CD14-positive monocyte (primary cell): ENCODE measurements around the gene ATP6V0B. TPM values are rescaled to one million over a fixed set of nuclear protein-coding genes. Genes with fewer than 3 reads are reported as not detected.

Source experiments
- DNase-seq, 3 donors: peaks; one replicate each; pipeline ENCODE4 v3.0.0-alpha.2; 2011 to 2022
- H2AFZ ChIP-seq: 2 replicates; pipeline ENCODE4 v1.6.0; 2012; ENCODE audit warnings: mild to moderate bottlenecking, low read depth, low read length, inconsistent platforms; ENCODE audit not compliant: insufficient read depth, poor library complexity, severe bottlenecking
- H3K27ac ChIP-seq, 2 donors: 1 replicate in 1 of 2; 2 replicates in 1 of 2; pipeline ENCODE4 v1.5.1; 2012 to 2013; ENCODE audit warnings: low read length in 2 of 2, control low read depth in 1 of 2, inconsistent platforms in 1 of 2, low read depth in 1 of 2, mild to moderate bottlenecking in 1 of 2
- H3K27me3 ChIP-seq, 2 donors: one replicate each; pipeline versions ENCODE4 v1.6.0 to v1.6.1; 2011 to 2013; ENCODE audit warnings: low read length in 2 of 2; ENCODE audit not compliant: control insufficient read depth in 2 of 2, insufficient read depth in 2 of 2
- H3K36me3 ChIP-seq, 2 donors: replicated peaks in 1 of 2; 1 replicate in 1 of 2; 2 replicates in 1 of 2; pipeline versions ENCODE4 v1.5.1 to v1.6.1; 2012 to 2013; ENCODE audit warnings: low read length in 2 of 2, control low read depth in 1 of 2, inconsistent platforms in 1 of 2, mild to moderate bottlenecking in 1 of 2; ENCODE audit not compliant: insufficient read depth in 2 of 2, control insufficient read depth in 1 of 2
- H3K4me1 ChIP-seq, 2 donors: 1 replicate in 1 of 2; 2 replicates in 1 of 2; pipeline versions ENCODE4 v1.5.1 to v1.6.1; 2012 to 2013; ENCODE audit warnings: low read length in 2 of 2, control low read depth in 1 of 2, inconsistent platforms in 1 of 2, mild to moderate bottlenecking in 1 of 2, moderate library complexity in 1 of 2; ENCODE audit not compliant: insufficient read depth in 2 of 2, control insufficient read depth in 1 of 2
- H3K4me2 ChIP-seq: replicated peaks from 2 replicates; pipeline ENCODE3; 2012; ENCODE audit warnings: low read length, moderate library complexity, mild to moderate bottlenecking; ENCODE audit not compliant: poor library complexity, severe bottlenecking; ENCODE audit errors: extremely low read depth
- H3K4me3 ChIP-seq, 3 experiments: fragments of 200-600 bp in 1 of 3; sonication (generic) in 1 of 3; replicated peaks in 1 of 3; 1 replicate in 2 of 3; 2 replicates in 1 of 3; pipeline ENCODE4 v1.5.1; 2011 to 2013; ENCODE audit warnings: low read length in 3 of 3, mild to moderate bottlenecking in 3 of 3, control low read depth in 2 of 3, low read depth in 2 of 3, inconsistent platforms in 1 of 3, moderate library complexity in 1 of 3
- H3K79me2 ChIP-seq: 2 replicates; pipeline ENCODE4 v1.6.0; 2012; ENCODE audit warnings: mild to moderate bottlenecking, control low read depth, inconsistent platforms, low read length, moderate library complexity; ENCODE audit not compliant: insufficient read depth
- H3K9ac ChIP-seq: 2 replicates; pipeline ENCODE4 v1.6.0; 2017; ENCODE audit warnings: low read length, mild to moderate bottlenecking; ENCODE audit not compliant: insufficient read depth, poor library complexity, severe bottlenecking
- H3K9me3 ChIP-seq, 2 donors: replicated peaks in 1 of 2; 1 replicate in 1 of 2; 2 replicates in 1 of 2; pipeline versions ENCODE4 v1.5.1 to v1.6.1; 2012 to 2013; ENCODE audit warnings: low read length in 2 of 2, control low read depth in 1 of 2; ENCODE audit not compliant: control insufficient read depth in 1 of 2, insufficient read depth in 1 of 2
- H4K20me1 ChIP-seq: 2 replicates; pipeline ENCODE4 v1.6.0; 2012; ENCODE audit warnings: mild to moderate bottlenecking, low read length, control low read depth, moderate library complexity; ENCODE audit not compliant: insufficient read depth
- H3K27ac Mint-ChIP-seq, 7 donors: one replicate each; pipeline ENCODE4 v1.8.0; 2020; ENCODE audit warnings: mild to moderate bottlenecking in 7 of 7, mixed read lengths in 7 of 7, moderate library complexity in 6 of 7, inconsistent platforms in 2 of 7
- H3K27me3 Mint-ChIP-seq, 3 donors: one replicate each; pipeline ENCODE4 v1.8.0; 2021 to 2022; ENCODE audit warnings: low read depth in 3 of 3, mild to moderate bottlenecking in 3 of 3, mixed read lengths in 3 of 3, moderate library complexity in 3 of 3, inconsistent platforms in 1 of 3
- H3K36me3 Mint-ChIP-seq, 2 donors: one replicate each; pipeline ENCODE4 v1.8.0; 2020; ENCODE audit warnings: mixed read lengths in 2 of 2, inconsistent platforms in 1 of 2, mild to moderate bottlenecking in 1 of 2
- H3K4me1 Mint-ChIP-seq: one replicate; pipeline ENCODE4 v1.8.0; 2020; ENCODE audit warnings: mild to moderate bottlenecking, mixed read lengths
- H3K4me3 Mint-ChIP-seq, 2 donors: one replicate each; pipeline ENCODE4 v1.8.0; 2020; ENCODE audit warnings: mild to moderate bottlenecking in 2 of 2, mixed read lengths in 2 of 2, moderate library complexity in 1 of 2
- H3K9me3 Mint-ChIP-seq, 7 donors: one replicate each; pipeline ENCODE4 v1.8.0; 2020 to 2022; ENCODE audit warnings: mixed read lengths in 7 of 7, mild to moderate bottlenecking in 6 of 7, moderate library complexity in 6 of 7, inconsistent platforms in 2 of 7
- CTCF ChIP-seq: fragments of 200-600 bp; IDR thresholded peaks from one replicate; pipeline ENCODE4 v1.8.0; 2022; ENCODE audit warnings: antibody characterized with exemption, mild to moderate bottlenecking
- WGBS: methylation state at CpG from one replicate; pipeline ENCODE4 v1.1.5; 2013; ENCODE audit warnings: missing lambda C conversion rate; ENCODE audit not compliant: insufficient coverage; 5-methylcytosine and 5-hydroxymethylcytosine counted together
- intact Hi-C, 2 donors: fragments of 100-400 bp; cut with micrococcal nuclease; formaldehyde crosslinking; loops; one replicate each; pipeline versions ENCODE4 v1.15.0 to v1.15.1; 2023
- polyA plus RNA-seq, 3 donors: library from polyadenylated mRNA; depleted of rRNA in 1 of 3; unstranded in 2 of 3; stranded (reverse) in 1 of 3; fragments of 300-500 nt in 2 of 3; fragments of >200 nt in 1 of 3; fragmentation: Illumina TruSeq in 2 of 3; gene quantifications; 1 replicate in 2 of 3; 2 replicates in 1 of 3; pipeline ENCODE4 v1.2.3, GENCODE V29; 2012 to 2021

The ATP6V0B gene
- polyA plus RNA-seq, 3 donors: 465 to 1,219 (median 954) TPM

DNA sequence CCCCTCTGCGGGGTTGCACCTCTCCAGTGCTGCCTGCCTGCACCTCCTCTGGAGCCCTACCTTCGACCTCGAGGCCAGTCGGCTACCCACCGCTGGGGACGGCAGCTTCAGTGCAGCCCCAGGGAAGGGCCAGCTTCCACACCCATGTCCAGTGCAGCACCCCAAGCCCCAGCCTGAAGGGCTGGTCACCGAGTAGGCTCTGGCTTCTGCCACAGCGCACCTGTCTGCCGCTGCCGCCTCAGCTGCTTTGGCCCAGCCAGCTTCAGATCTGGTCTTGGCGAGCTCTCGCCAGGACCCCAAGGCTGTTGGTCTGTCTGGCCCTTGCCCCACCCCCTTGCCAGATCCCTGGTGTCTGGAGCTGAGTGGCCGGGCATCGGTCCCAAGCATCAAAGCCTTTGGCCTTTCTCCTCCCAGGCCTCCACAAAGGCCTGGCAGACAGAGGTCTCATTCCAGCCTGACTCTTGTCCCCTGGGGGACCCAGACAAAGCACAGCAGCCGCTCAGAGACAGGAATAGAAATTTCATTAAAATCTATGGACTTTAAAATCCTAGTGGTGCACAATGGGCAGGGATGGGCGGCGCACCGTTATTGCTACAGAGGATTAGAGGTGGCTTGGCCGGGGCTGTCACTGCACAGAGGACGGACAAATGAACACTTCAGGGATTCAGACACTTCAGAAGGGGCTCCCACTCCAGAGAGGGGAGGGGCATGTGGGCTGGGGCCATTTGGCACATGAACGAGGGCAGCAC lies 21.4 kb downstream of the ATP6V0B start:
- no peak overlapping the region for H2AFZ ChIP-seq
- no peaks in the 10 kb centered on the region for H3K79me2 ChIP-seq
- TF ChIP-seq CTCF: no peak
- H3K27ac Mint-ChIP-seq: no peak overlapping the region
- peaks cover 6 to 11% of the 10 kb centered on the region in 2 donors for H3K4me1 ChIP-seq
- DNase-seq: no peak
- no peaks in the 10 kb centered on the region for H4K20me1 ChIP-seq
- no peaks in the 10 kb centered on the region for H3K36me3 Mint-ChIP-seq
- H3K4me1 Mint-ChIP-seq: peaks cover 12% of the 10 kb centered on the region
- H3K9ac ChIP-seq: no peak overlapping the region
- no peak overlapping the region for H3K4me2 ChIP-seq
- no peaks in the 10 kb centered on the region for H3K36me3 ChIP-seq
- no peaks in the 10 kb centered on the region for H3K9me3 ChIP-seq
- intact Hi-C loops: no loop called here
- no peak overlapping the region for H3K27ac ChIP-seq
- no peaks in the 10 kb centered on the region for H3K27me3 ChIP-seq
- H3K4me3 ChIP-seq: no peak overlapping the region
- peaks cover 2 to 9% (median 9%) of the 10 kb centered on the region in 3 donors for H3K27me3 Mint-ChIP-seq
- no peak overlapping the region for H3K4me3 Mint-ChIP-seq
- no peaks in the 10 kb centered on the region for H3K9me3 Mint-ChIP-seq
- WGBS: 95% methylated on average over 20 of the region's 21 CpGs

DNA sequence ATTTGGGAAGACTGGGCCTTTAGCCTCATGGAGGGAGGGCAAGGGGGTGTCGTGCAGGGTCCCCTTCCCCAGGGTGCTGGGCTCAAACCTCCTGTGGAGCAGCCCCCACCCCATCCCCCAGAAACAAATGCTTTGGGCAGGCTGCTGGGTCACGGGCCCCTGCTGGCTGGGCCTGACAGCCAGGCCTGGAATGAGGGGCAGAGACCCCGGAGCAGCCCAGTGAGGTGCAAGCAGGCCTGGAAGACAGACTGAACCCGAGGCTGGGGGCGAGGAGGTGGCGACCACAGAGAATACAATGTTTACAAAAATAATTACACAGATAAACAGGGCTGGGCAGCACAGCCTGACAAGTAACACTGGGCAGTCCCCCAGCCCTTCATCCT lies 22.0 kb downstream of the ATP6V0B start:
- H3K9ac ChIP-seq: no peak overlapping the region
- peaks cover 6 to 8% of the 10 kb centered on the region in 2 donors for H3K4me1 ChIP-seq
- Mint-ChIP-seq H3K36me3 (no peaks in the 10 kb centered on the region), H3K4me3 (no peak overlapping the region), H3K9me3 (no peaks in the 10 kb centered on the region), H3K27me3 (peaks cover 2 to 9% (median 9%) of the 10 kb centered on the region in 3 donors), H3K4me1 (peaks cover 12% of the 10 kb centered on the region), H3K27ac (no peak overlapping the region)
- H3K27me3 ChIP-seq: no peaks in the 10 kb centered on the region
- 91% methylated on average over 3 of the region's 6 CpGs for WGBS
- no peak overlapping the region for H3K27ac ChIP-seq
- no peak overlapping the region for H3K4me3 ChIP-seq
- no peaks in the 10 kb centered on the region for H3K79me2 ChIP-seq
- no peak for TF ChIP-seq CTCF
- no peak overlapping the region for H2AFZ ChIP-seq
- H3K9me3 ChIP-seq: no peaks in the 10 kb centered on the region
- no peaks in the 10 kb centered on the region for H4K20me1 ChIP-seq
- no peak overlapping the region for H3K4me2 ChIP-seq
- no peak for DNase-seq
- H3K36me3 ChIP-seq: no peaks in the 10 kb centered on the region
- intact Hi-C loops: no loop called here
